ENCODE measurements around the gene ATP10B.
"Not testable (repeated sequence)": the region's sequence is repeated elsewhere in the genome, so short reads cannot be mapped to it uniquely, and the experiment has no call there.

ATP10B gene

GRCh38 chr5:160887780-160888179 is 35.8 kb upstream of the ATP10B start:
- no peaks in the 10 kb centered on the region for H3K9me3 ChIP-seq (ENCODE audit: insufficient read depth, low read length)
- H3K9me2 ChIP-seq (replicated peaks; ENCODE audit: insufficient read depth, low read length), result no peaks in the 10 kb centered on the region
- no peak overlapping the region for H3K9ac ChIP-seq (ENCODE audit: low read length)
- no peaks in the 10 kb centered on the region for H3K27me3 ChIP-seq (ENCODE audit: low read length)
- H3K36me3 ChIP-seq (ENCODE audit: low read length), result no peaks in the 10 kb centered on the region
- no peaks in the 10 kb centered on the region for H3F3A ChIP-seq (ENCODE audit: insufficient read depth)
- H2AFZ ChIP-seq (ENCODE audit: low read depth, low read length, severe bottlenecking), result no peak overlapping the region
- H3K4me2 ChIP-seq (ENCODE audit: low read depth, low read length, poor library complexity, severe bottlenecking), result no peak overlapping the region
- H3K79me2 ChIP-seq (ENCODE audit: insufficient read depth, low read length), result no peaks in the 10 kb centered on the region
- H4K20me1 ChIP-seq (ENCODE audit: low read depth, low read length), result no peaks in the 10 kb centered on the region
- no peak overlapping the region for H3K4me3 ChIP-seq (ENCODE audit: insufficient read depth, low read length, poor library complexity, severe bottlenecking)
- no peak for TF ChIP-seq CTCF (IDR thresholded peaks at IDR 0.05; ENCODE audit: insufficient read depth, low read length, poor library complexity, severe bottlenecking)
- TF ChIP-seq EZH2phosphoT487 (conservative IDR thresholded peaks at IDR 0.05; ENCODE audit: low read length), result no peak
- no peak overlapping the region for H3K27ac ChIP-seq (ENCODE audit: low read depth, low read length)

GRCh38 chr5:160873560-160874200 is 21.7 kb upstream of the ATP10B start:
- not testable (repeated sequence) for H3K4me3 ChIP-seq (ENCODE audit: insufficient read depth, low read length, poor library complexity, severe bottlenecking); H3K4me2 ChIP-seq (ENCODE audit: low read depth, low read length, poor library complexity, severe bottlenecking)

GRCh38 chr5:160869989-160870521 is 18.0 kb upstream of the ATP10B start:
- Histone ChIP-seq H4K20me1 (ENCODE audit: low read depth, low read length) (no peaks in the 10 kb centered on the region), H3K9ac (ENCODE audit: low read length) (no peak overlapping the region), H3K4me2 (ENCODE audit: low read depth, low read length, poor library complexity, severe bottlenecking) (no peak overlapping the region), H2AFZ (ENCODE audit: low read depth, low read length, severe bottlenecking) (no peak overlapping the region), H3K36me3 (ENCODE audit: low read length) (no peaks in the 10 kb centered on the region), H3K27me3 (ENCODE audit: low read length) (no peaks in the 10 kb centered on the region), H3K9me3 (ENCODE audit: insufficient read depth, low read length) (no peaks in the 10 kb centered on the region), H3K79me2 (ENCODE audit: insufficient read depth, low read length) (no peaks in the 10 kb centered on the region), H3F3A (ENCODE audit: insufficient read depth) (no peaks in the 10 kb centered on the region), H3K27ac (ENCODE audit: low read depth, low read length) (no peak overlapping the region), H3K9me2 (replicated peaks; ENCODE audit: insufficient read depth, low read length) (no peaks in the 10 kb centered on the region), H3K4me3 (ENCODE audit: insufficient read depth, low read length, poor library complexity, severe bottlenecking) (no peak overlapping the region)
- no peak for TF ChIP-seq EZH2phosphoT487 (conservative IDR thresholded peaks at IDR 0.05; ENCODE audit: low read length)
- no peak for TF ChIP-seq CTCF (IDR thresholded peaks at IDR 0.05; ENCODE audit: insufficient read depth, low read length, poor library complexity, severe bottlenecking)

More at GRCh38 chr5:160873560-160874200, 21.7 kb upstream of the ATP10B start:
- not testable (repeated sequence) for H3K79me2 ChIP-seq (ENCODE audit: insufficient read depth, low read length); H3K27me3 ChIP-seq (ENCODE audit: low read length); H3F3A ChIP-seq (ENCODE audit: insufficient read depth); H4K20me1 ChIP-seq (ENCODE audit: low read depth, low read length); H2AFZ ChIP-seq (ENCODE audit: low read depth, low read length, severe bottlenecking); H3K9ac ChIP-seq (ENCODE audit: low read length); H3K9me2 ChIP-seq (replicated peaks; ENCODE audit: insufficient read depth, low read length); H3K9me3 ChIP-seq (ENCODE audit: insufficient read depth, low read length); H3K27ac ChIP-seq (ENCODE audit: low read depth, low read length); H3K36me3 ChIP-seq (ENCODE audit: low read length)

GRCh38 chr5:160867976-160868375 is 16.0 kb upstream of the ATP10B start:
- Histone ChIP-seq H3K79me2 (ENCODE audit: insufficient read depth, low read length) (no peaks in the 10 kb centered on the region), H3K9me2 (replicated peaks; ENCODE audit: insufficient read depth, low read length) (no peaks in the 10 kb centered on the region), H3F3A (ENCODE audit: insufficient read depth) (no peaks in the 10 kb centered on the region), H2AFZ (ENCODE audit: low read depth, low read length, severe bottlenecking) (no peak overlapping the region), H3K9me3 (ENCODE audit: insufficient read depth, low read length) (no peaks in the 10 kb centered on the region), H4K20me1 (ENCODE audit: low read depth, low read length) (no peaks in the 10 kb centered on the region), H3K27ac (ENCODE audit: low read depth, low read length) (no peak overlapping the region), H3K9ac (ENCODE audit: low read length) (no peak overlapping the region), H3K4me3 (ENCODE audit: insufficient read depth, low read length, poor library complexity, severe bottlenecking) (no peak overlapping the region), H3K4me2 (ENCODE audit: low read depth, low read length, poor library complexity, severe bottlenecking) (no peak overlapping the region), H3K27me3 (ENCODE audit: low read length) (no peaks in the 10 kb centered on the region), H3K36me3 (ENCODE audit: low read length) (no peaks in the 10 kb centered on the region)
- TF ChIP-seq CTCF (IDR thresholded peaks at IDR 0.05; ENCODE audit: insufficient read depth, low read length, poor library complexity, severe bottlenecking) (no peak), EZH2phosphoT487 (conservative IDR thresholded peaks at IDR 0.05; ENCODE audit: low read length) (no peak)
